AG08395 (cell line): ENCODE results near the gene EDEM3.

Experiments used
- DNase-seq: peaks from one replicate; pipeline ENCODE4 v3.0.0; 2012; ENCODE audit warnings: mixed read lengths, low spot score

Gene EDEM3

GRCh38 chr1:184673305-184673704 is 81.4 kb downstream of the EDEM3 start:
- no peak for DNase-seq

GRCh38 chr1:184672013-184672726 is 82.5 kb downstream of the EDEM3 start:
- DNase-seq = no peak

- no peak for DNase-seq
Observed at GRCh38 chr1:184669391-184669790, 85.3 kb downstream of the EDEM3 start.

- DNase-seq = no peak
Observed at GRCh38 chr1:184665360-184665759, 89.3 kb downstream of the EDEM3 start.

- no peak for DNase-seq
Observed at GRCh38 chr1:184664661-184665060, 90.0 kb downstream of the EDEM3 start.

DNA sequence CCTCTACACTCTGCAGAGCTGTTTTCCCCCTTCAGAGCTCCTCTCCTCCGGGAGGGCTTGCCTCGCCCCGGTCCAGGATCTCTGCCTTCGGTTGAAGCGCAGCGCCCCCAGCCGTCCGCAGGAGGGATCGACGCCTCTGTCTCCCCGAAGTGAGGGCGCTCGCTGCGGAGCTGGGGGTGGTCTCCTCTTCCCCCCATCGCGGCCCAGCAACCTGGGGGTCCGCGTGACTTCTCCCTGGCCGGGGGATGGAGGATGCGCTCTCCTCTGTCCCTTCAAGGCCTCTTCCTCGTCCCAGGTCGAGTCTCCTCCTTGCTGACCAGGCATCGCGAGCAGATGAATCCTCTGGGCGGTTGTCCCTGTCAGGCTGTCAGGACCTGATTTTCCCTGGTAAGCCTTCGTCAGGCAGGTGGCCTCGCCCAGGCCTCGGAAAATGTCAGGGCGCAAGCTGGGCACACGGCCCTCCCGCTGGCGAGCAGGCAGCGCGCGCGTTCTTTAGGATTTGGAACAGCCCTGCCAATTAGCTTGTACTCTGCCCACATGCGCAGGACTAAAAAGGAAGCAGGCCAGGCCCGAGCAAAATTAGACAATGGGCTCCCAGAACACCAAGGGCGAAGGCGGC is 90.5 kb downstream of the EDEM3 start:
- DNase-seq = peak; percentile 82

GRCh38 chr1:184661801-184662200 is 92.9 kb downstream of the EDEM3 start:
- DNase-seq = no peak

DNA sequence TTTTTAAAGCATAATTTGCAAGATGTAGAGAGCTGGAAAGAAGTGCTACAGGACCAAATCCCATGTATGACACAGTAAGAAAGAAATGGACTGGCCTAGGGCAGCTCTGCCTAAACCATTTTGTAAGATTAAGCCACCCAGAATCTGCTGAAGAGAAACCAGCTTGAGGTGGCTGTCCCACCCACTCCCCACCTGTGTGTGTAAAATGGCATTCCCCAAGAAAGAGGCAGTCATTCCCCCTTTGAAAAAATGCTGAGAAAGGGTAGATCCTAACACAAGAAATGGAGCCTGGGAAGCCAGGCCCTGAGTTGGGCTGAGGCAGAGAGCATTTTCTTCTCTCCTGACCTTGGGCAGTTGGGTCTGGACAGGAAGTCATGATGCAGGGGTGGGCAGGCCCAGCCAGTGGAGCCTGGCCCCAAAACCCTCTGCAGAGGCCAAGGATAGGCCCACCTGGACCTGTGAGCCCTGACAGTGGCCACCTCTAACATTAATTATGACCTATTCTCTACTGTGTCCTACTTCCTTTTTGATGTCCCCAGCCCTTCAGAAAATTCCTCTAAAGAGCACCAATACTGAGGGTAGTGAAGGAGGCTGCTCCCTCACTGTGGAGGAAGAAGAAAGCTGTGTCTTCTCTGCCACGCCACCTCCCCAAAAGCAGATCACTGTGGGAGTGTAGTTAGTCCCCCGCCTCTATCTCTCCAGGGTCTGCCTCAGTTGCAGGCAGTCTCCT is 94.0 kb downstream of the EDEM3 start:
- no peak for DNase-seq

DNA sequence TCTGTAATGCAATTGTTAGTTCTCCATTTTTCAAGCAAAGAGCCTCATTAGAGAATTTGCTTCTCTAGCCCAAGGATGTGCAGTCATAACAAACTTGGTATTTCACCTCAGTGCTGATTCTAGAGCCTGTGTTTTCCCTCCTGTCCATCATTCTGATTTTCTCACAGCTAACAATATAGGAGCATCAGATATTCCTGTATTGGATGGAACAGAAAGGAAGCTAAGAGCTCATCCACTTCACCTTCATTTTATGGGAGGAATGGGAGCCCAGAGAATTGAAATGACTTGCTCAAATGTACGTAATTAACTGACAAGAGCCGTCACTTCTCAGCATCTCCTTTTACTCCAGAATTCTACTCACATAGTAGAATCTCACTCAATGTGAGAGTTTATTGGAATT is 96.6 kb downstream of the EDEM3 start:
- no peak for DNase-seq

DNA sequence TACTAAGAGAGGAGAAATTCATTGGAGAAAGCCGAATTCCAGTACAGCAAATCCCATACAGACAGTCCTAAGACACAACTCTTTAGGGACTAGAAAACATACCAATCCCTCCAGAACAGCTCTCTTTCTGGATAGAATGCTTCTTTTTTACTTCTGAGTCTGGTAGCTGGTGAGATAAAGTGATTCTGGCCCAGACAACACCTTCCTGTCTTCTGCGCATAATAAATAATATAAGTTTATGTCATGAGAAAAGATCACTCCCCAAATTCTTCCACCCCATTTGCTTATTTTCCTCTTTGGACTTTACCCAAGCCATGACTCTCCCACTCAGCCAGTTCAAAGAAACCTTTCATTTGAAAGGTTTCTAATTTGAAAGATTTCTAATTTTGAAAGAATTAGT is 98.4 kb downstream of the EDEM3 start:
- DNase-seq = no peak

DNA sequence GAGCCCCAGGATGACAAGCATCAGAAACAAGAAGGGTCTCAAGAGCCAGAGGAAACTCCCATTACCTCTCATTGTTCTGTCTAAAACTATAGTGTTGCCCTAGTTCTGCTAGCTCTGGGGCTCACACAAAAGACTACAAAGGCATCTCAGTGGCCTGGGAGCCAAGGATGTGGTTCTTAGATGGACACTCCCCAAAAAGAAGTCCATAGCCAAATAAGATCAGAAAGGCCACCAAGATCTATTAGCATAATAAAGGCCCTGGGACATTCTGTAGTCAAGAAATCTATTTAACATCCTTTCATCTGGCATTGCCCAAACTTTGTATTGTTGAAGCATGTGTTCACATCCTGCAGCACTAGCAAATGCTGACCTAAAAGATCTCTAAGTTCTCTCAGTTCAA is 99.5 kb downstream of the EDEM3 start:
- DNase-seq = no peak

DNA sequence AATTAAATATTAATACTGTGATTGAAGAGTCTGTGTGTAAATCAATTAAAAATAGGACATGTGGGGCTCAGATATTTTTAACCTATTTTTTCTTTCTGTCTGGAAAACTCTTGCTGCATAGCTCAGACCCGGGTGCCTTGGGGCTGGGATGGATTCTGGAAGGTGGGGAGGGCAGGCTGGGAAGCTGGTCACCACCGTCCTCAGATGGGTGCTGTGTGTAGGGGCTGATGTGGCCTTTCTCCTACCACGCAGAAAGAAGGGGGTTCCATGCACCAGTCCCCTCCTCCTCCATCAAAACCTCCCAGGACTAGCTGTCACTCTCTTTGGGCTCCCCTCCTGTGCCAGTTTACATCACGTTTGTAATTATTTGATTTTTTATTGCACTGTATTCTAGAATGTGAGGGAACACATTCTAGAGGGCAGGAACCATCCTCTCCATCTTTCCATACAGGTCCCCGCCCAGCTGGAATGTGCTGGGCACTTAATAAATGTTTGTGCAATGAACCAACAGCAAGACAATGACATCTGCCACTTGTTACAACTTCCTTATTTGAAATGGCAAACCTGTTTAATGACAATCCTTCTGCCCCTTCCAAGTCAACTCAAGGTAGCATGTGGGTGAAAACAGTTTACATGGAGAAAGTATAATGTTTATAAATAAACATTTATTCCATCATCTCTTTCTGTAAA is 104.3 kb downstream of the EDEM3 start:
- no peak for DNase-seq

GRCh38 chr1:184649451-184649888 is 105.2 kb downstream of the EDEM3 start:
- peak; percentile 81 for DNase-seq

DNA sequence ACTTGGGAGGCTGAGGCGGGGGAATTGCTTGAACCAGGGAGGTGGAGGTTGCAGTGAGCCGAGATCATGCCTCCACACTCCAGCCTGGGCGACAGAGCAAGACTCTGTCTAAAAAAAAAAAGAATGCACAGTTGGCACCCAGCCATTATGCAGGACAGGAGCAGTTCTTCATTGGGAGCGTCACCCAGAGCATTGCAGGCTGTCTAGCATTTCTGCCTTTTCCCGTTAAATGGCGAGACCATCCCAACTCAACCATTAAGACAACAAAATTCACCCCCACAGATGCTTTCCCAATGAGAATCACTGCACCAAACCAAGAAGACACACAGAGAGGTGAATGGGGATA is 105.8 kb downstream of the EDEM3 start:
- DNase-seq = no peak

GRCh38 chr1:184648160-184648855 is 106.3 kb downstream of the EDEM3 start:
- DNase-seq = no peak

DNA sequence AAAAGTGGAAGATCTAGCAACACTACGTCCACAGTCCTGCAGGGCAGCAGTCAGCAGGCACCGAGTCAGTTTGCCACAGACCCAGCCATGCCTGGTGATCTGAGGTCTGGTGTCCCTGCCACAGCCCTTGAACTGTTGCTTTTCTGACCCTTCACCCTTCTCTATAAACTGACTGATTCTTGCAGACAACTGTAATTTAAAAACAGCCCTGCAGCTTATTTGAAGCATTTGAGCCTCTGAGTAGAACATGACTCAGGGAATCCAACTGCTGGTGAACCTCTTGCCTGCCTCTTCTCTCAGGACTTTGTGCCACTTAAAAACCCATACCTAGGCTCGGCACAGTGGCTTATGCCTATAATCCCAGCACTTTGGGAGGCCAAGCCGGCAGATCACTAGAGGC is 107.2 kb downstream of the EDEM3 start:
- DNase-seq = no peak

DNA sequence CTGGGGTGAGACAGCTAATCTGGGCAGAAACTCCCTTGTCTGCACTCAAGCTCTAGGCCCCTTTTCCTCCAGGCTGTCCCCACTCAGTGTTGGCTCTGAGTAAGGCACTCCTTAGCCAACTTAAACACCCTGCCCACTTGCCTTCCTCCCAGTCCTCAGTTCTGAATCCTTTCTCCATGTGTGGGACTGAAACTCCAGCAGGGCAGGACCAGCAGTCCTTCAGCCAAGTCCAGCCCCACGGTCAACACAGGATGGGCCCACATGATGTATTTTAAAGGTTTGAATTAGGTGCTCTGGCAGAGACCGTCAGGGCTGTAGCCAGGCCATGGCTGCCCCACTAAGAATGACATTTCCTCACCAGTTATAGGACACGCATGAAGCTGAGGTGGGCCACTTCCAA is 107.8 kb downstream of the EDEM3 start:
- DNase-seq = no peak

GRCh38 chr1:184646178-184646701 is 108.4 kb downstream of the EDEM3 start:
- DNase-seq = no peak

GRCh38 chr1:184644771-184645170 is 109.9 kb downstream of the EDEM3 start:
- no peak for DNase-seq

DNA sequence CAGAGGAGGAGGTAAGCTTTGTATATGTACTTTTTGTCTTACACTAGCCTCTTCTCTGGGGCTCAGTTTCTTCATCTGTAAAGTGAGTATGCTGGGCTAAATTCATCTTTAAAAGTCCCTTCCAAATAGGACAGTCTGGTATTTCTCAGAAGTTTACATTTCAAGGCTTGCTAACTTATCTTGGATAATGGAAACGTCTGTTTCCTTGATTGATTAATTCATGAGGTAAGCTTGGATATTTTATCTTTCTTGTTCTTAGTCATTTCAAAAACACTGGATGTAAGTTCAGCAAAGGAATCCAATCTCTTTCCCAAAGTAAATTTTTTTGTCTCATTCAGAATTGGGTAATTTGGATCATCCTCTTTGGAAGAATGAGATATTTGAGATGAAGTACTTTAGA is 111.0 kb downstream of the EDEM3 start:
- no peak for DNase-seq

GRCh38 chr1:184641894-184642293 is 112.8 kb downstream of the EDEM3 start:
- DNase-seq = no peak

- DNase-seq = no peak
Observed at GRCh38 chr1:184640505-184640904, 114.2 kb downstream of the EDEM3 start.
